GM18505 (cell line): ENCODE results near the gene CTNNBL1.

Experiments used
- ATAC-seq: cut with Tn5 transposase; IDR thresholded peaks from one replicate; pipeline ENCODE4 v1.9.1; 2021; ENCODE audit not compliant: unreplicated experiment
- POLR2A ChIP-seq: IDR thresholded peaks from 4 replicates; pipeline ENCODE4 v1.6.1; 2011; ENCODE audit warnings: borderline replicate concordance; ENCODE audit not compliant: insufficient read depth, insufficient read length; ENCODE audit errors: extremely low read depth

The CTNNBL1 gene

GRCh38 chr20:37749620-37750403 is 56.0 kb downstream of the CTNNBL1 start:
- no peak for TF ChIP-seq POLR2A
- ATAC-seq = no peak

- no peak for TF ChIP-seq POLR2A
- ATAC-seq = no peak
Observed at GRCh38 chr20:37755665-37756064, 61.8 kb downstream of the CTNNBL1 start.

GRCh38 chr20:37756234-37756633 is 62.4 kb downstream of the CTNNBL1 start:
- no peak for ATAC-seq
- no peak for TF ChIP-seq POLR2A

- TF ChIP-seq POLR2A = no peak
- ATAC-seq = no peak
Observed at GRCh38 chr20:37757550-37757949, 63.7 kb downstream of the CTNNBL1 start.

GRCh38 chr20:37758332-37758731 is 64.5 kb downstream of the CTNNBL1 start:
- no peak for TF ChIP-seq POLR2A
- ATAC-seq = no peak

GRCh38 chr20:37759052-37759553 is 65.3 kb downstream of the CTNNBL1 start:
- TF ChIP-seq POLR2A = no peak
- ATAC-seq = no peak

- no peak for ATAC-seq
- no peak for TF ChIP-seq POLR2A
Observed at GRCh38 chr20:37759761-37760209, 66.0 kb downstream of the CTNNBL1 start.

- TF ChIP-seq POLR2A = no peak
Observed at GRCh38 chr20:37760322-37760721, 66.5 kb downstream of the CTNNBL1 start.

GRCh38 chr20:37762716-37763485 is 69.1 kb downstream of the CTNNBL1 start:
- ATAC-seq = no peak
- TF ChIP-seq POLR2A = no peak

More at GRCh38 chr20:37760322-37760721, 66.5 kb downstream of the CTNNBL1 start:
- no peak for ATAC-seq

- no peak for ATAC-seq
- TF ChIP-seq POLR2A = no peak
Observed at GRCh38 chr20:37764333-37764935, 70.6 kb downstream of the CTNNBL1 start.

GRCh38 chr20:37770908-37771307 is 77.1 kb downstream of the CTNNBL1 start:
- no peak for ATAC-seq

GRCh38 chr20:37773291-37773826 is 79.5 kb downstream of the CTNNBL1 start:
- no peak for ATAC-seq
- TF ChIP-seq POLR2A = no peak

More at GRCh38 chr20:37770908-37771307, 77.1 kb downstream of the CTNNBL1 start:
- no peak for TF ChIP-seq POLR2A

- TF ChIP-seq POLR2A = no peak
- no peak for ATAC-seq
Observed at GRCh38 chr20:37774156-37774555, 80.3 kb downstream of the CTNNBL1 start.
